NCI-H2171 treated with DMSO at 0.1 percent for 48 hours (cell line): ENCODE data around the gene GMPPB.
"Not testable (repeated sequence)": the region's sequence is repeated elsewhere in the genome, so short reads cannot be mapped to it uniquely, and the experiment has no call there.

ENCODE experiments used
- DNase-seq: peaks from one replicate; lab custom pipeline; 2025; lab: John Stamatoyannopoulos, UW

The GMPPB gene

GRCh38 chr3:49713336-49714105, 10.2 kb downstream of the GMPPB start:
- DNase-seq, result no peak

GRCh38 chr3:49712631-49713317, 11.0 kb downstream of the GMPPB start:
- no peak for DNase-seq

- DNase-seq, result no peak
Observed at GRCh38 chr3:49712166-49712565, 11.6 kb downstream of the GMPPB start.

GRCh38 chr3:49711489-49711888, 12.3 kb downstream of the GMPPB start:
- DNase-seq, result no peak

GRCh38 chr3:49709852-49710251, 13.9 kb downstream of the GMPPB start:
- DNase-seq, result no peak

- no peak for DNase-seq
Observed at GRCh38 chr3:49707113-49707480, 16.7 kb downstream of the GMPPB start.

GRCh38 chr3:49706456-49707112, 17.2 kb downstream of the GMPPB start:
- no peak for DNase-seq

GRCh38 chr3:49705390-49705960, 18.3 kb downstream of the GMPPB start:
- no peak for DNase-seq

- DNase-seq, result no peak
Observed at GRCh38 chr3:49704629-49705028, 19.1 kb downstream of the GMPPB start.

GRCh38 chr3:49703956-49704355, 19.8 kb downstream of the GMPPB start:
- DNase-seq, result no peak

GRCh38 chr3:49703443-49703927, 20.3 kb downstream of the GMPPB start:
- DNase-seq, result peak; percentile 58

- DNase-seq, result no peak
Observed at GRCh38 chr3:49702672-49703071, 21.1 kb downstream of the GMPPB start.

- DNase-seq, result no peak
Observed at GRCh38 chr3:49701388-49702077, 22.2 kb downstream of the GMPPB start.

GRCh38 chr3:49700453-49701128, 23.2 kb downstream of the GMPPB start:
- DNase-seq, result no peak

- DNase-seq, result no peak
Observed at GRCh38 chr3:49700014-49700413, 23.7 kb downstream of the GMPPB start.

GRCh38 chr3:49699281-49699979, 24.3 kb downstream of the GMPPB start:
- no peak for DNase-seq

- DNase-seq, result not testable (repeated sequence)
Observed at GRCh38 chr3:49695350-49696015, 28.3 kb downstream of the GMPPB start.

GRCh38 chr3:49694409-49695070, 29.2 kb downstream of the GMPPB start:
- not testable (repeated sequence) for DNase-seq

GRCh38 chr3:49691481-49691880, 32.3 kb downstream of the GMPPB start:
- DNase-seq, result not testable (repeated sequence)

GRCh38 chr3:49690856-49691255, 32.9 kb downstream of the GMPPB start:
- DNase-seq, result not testable (repeated sequence)
